PC-3 (cell line): Measurements from ENCODE around the gene LRBA. TPM values are rescaled to one million over a fixed set of nuclear protein-coding genes. Genes with fewer than 3 reads are reported as not detected.

Experiments
- ATAC-seq: fragments of 200-7000 bp; cut with Tn5 transposase; 2 replicates; pipeline ENCODE4 v1.9.1; 2020; ENCODE audit warnings: mild to moderate bottlenecking, moderate library complexity
- BruUV-seq: library from RNA; stranded (reverse); fragments of 400-500 nt; replicated peaks from 2 replicates; lab custom pipeline; 2021; lab: Mats Ljungman, UMichigan
- CTCF ChIA-PET: fragments of 300-600 bp; sonication (Branson Sonifier 250); formaldehyde crosslinking; loops from one replicate; lab custom pipeline; 2022; ENCODE audit warnings: antibody characterized with exemption; lab: Charles Lee
- POLR2A ChIA-PET: fragments of 300-600 bp; sonication (Branson Sonifier 250); formaldehyde crosslinking; loops from one replicate; lab custom pipeline; 2022; ENCODE audit warnings: antibody characterized with exemption; ENCODE audit not compliant: unreplicated experiment; lab: Charles Lee
- DNase-seq: peaks from one replicate; pipeline ENCODE4 v3.0.0-alpha.2; 2015
- H2AFZ ChIP-seq: fragments of 300-600 bp; sonication (generic); 2 replicates; pipeline ENCODE4 v1.6.0; 2016; ENCODE audit warnings: antibody characterized with exemption, low read length
- H3F3A ChIP-seq: fragments of 300-600 bp; sonication (generic); one replicate; pipeline ENCODE4 v1.6.0; 2017; ENCODE audit warnings: antibody characterized with exemption, low read length, control low read depth, mild to moderate bottlenecking; ENCODE audit not compliant: unreplicated experiment
- H3K27ac ChIP-seq: fragments of 300-600 bp; sonication (generic); 2 replicates; pipeline ENCODE4 v1.5.1; 2016; ENCODE audit warnings: mild to moderate bottlenecking, low read length
- H3K27me3 ChIP-seq: fragments of 300-600 bp; sonication (generic); 2 replicates; pipeline ENCODE4 v1.6.1; 2016; ENCODE audit warnings: low read length, mixed read lengths
- H3K36me3 ChIP-seq: fragments of 300-600 bp; sonication (generic); 2 replicates; pipeline ENCODE4 v1.6.1; 2016; ENCODE audit warnings: low read depth, mixed run types, low read length, mixed read lengths
- H3K4me1 ChIP-seq: fragments of 300-600 bp; sonication (generic); 2 replicates; pipeline ENCODE4 v1.5.1; 2016; ENCODE audit warnings: low read length; ENCODE audit not compliant: insufficient read depth
- H3K4me2 ChIP-seq: fragments of 300-600 bp; sonication (generic); 2 replicates; pipeline ENCODE4 v1.6.0; 2016; ENCODE audit warnings: low read length
- H3K4me3 ChIP-seq: fragments of 300-600 bp; sonication (generic); 2 replicates; pipeline ENCODE4 v1.5.1; 2016; ENCODE audit warnings: mild to moderate bottlenecking, low read length, mixed read lengths
- H3K79me2 ChIP-seq: fragments of 300-600 bp; sonication (generic); 2 replicates; pipeline ENCODE4 v1.6.1; 2017; ENCODE audit warnings: low read length, mixed read lengths
- H3K9ac ChIP-seq: fragments of 300-600 bp; sonication (generic); 2 replicates; pipeline ENCODE4 v1.6.0; 2016; ENCODE audit warnings: mild to moderate bottlenecking, low read length
- H3K9me2 ChIP-seq: fragments of 300-600 bp; sonication (generic); replicated peaks from 2 replicates; pipeline ENCODE4 v1.6.1; 2016; ENCODE audit warnings: mixed run types, low read length, mixed read lengths
- H3K9me3 ChIP-seq: fragments of 300-600 bp; sonication (generic); 2 replicates; pipeline ENCODE4 v1.6.1; 2016; ENCODE audit warnings: low read length, mixed read lengths
- H4K20me1 ChIP-seq: fragments of 300-600 bp; sonication (generic); 2 replicates; pipeline ENCODE4 v1.6.1; 2016; ENCODE audit warnings: low read length, mixed read lengths
- EZH2 ChIP-seq: fragments of 300-600 bp; sonication (generic); IDR thresholded peaks from one replicate; pipeline ENCODE4 v1.6.1; 2017; ENCODE audit warnings: antibody characterized with exemption, mild to moderate bottlenecking, low read length; ENCODE audit not compliant: unreplicated experiment
- EZH2phosphoT487 ChIP-seq: fragments of 300-600 bp; sonication (generic); IDR thresholded peaks from 2 replicates; pipeline ENCODE4 v1.6.1; 2018; ENCODE audit warnings: mild to moderate bottlenecking, antibody characterized with exemption, low read length, borderline replicate concordance
- intact Hi-C: fragments of 100-400 bp; cut with micrococcal nuclease; formaldehyde crosslinking; loops from 2 replicates; pipeline ENCODE4 v1.9.0; 2023
- total RNA-seq: library from RNA; depleted of rRNA; stranded (reverse); fragments of >200 nt; gene quantifications from 2 replicates; pipeline ENCODE4 v1.2.3, GENCODE V29; 2014
- TF ChIP-seq, protein P1 (sequence below): fragments of 300-600 bp; sonication (generic); conservative IDR thresholded peaks from 2 replicates; pipeline ENCODE4 v1.5.1; 2017; ENCODE audit warnings: antibody characterized with exemption, low read depth, mild to moderate bottlenecking, low read length

The LRBA gene
- total RNA-seq, 1 experiment from 2014 or later = 40.8 TPM

- no peaks in the 10 kb centered on the region for H3K9me2 ChIP-seq
- no peak for ATAC-seq
- H4K20me1 ChIP-seq = no peaks in the 10 kb centered on the region
- no peak for TF ChIP-seq EZH2
- TF ChIP-seq, protein P1, sequence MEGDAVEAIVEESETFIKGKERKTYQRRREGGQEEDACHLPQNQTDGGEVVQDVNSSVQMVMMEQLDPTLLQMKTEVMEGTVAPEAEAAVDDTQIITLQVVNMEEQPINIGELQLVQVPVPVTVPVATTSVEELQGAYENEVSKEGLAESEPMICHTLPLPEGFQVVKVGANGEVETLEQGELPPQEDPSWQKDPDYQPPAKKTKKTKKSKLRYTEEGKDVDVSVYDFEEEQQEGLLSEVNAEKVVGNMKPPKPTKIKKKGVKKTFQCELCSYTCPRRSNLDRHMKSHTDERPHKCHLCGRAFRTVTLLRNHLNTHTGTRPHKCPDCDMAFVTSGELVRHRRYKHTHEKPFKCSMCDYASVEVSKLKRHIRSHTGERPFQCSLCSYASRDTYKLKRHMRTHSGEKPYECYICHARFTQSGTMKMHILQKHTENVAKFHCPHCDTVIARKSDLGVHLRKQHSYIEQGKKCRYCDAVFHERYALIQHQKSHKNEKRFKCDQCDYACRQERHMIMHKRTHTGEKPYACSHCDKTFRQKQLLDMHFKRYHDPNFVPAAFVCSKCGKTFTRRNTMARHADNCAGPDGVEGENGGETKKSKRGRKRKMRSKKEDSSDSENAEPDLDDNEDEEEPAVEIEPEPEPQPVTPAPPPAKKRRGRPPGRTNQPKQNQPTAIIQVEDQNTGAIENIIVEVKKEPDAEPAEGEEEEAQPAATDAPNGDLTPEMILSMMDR = no peak
- no peak for TF ChIP-seq EZH2phosphoT487
- H3K9ac ChIP-seq = no peak overlapping the region
- no peak overlapping the region for H3K4me2 ChIP-seq
- no peaks in the 10 kb centered on the region for H3F3A ChIP-seq
- H3K4me3 ChIP-seq = no peak overlapping the region
- intact Hi-C loops = no loop called here
- H2AFZ ChIP-seq = no peak overlapping the region
- no peak for DNase-seq
- H3K79me2 ChIP-seq = 0 out of 2 replicates have a peak, but pooled peaks cover 3% of the 10 kb centered on the region
- no peak overlapping the region for H3K27ac ChIP-seq
- H3K27me3 ChIP-seq = no peaks in the 10 kb centered on the region
- ChIA-PET POLR2A (no interaction called here), CTCF (no interaction called here)
- H3K9me3 ChIP-seq = no peaks in the 10 kb centered on the region
- 0 out of 2 replicates have a peak, but pooled peaks cover 5% of the 10 kb centered on the region for H3K36me3 ChIP-seq
- no peaks in the 10 kb centered on the region for H3K4me1 ChIP-seq
- no TSS peak for BruUV-seq
Measured at GRCh38 chr4:150874338-150875226, 140.5 kb downstream of the LRBA start.

DNA sequence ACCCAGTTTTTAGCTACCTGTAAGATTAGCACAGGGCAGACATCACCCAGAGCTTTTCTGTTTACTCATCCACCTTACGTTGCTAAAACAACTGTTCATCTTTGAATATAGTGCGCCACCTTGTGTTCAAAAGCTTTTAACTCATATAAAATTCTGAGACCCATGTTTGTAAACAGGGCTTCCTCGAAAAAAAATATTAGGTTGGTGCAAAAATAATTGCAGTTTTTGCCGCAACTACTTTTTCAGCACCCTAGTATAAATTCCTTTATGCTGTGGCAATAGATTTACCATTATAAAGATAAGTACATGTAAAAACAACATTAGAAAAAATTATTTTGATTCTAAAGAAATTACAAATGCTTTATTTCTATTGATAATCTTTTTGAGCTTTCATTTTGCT is 147.9 kb downstream of the LRBA start:
- POLR2A ChIA-PET = interaction anchor here (0.7 kb wide), 1 partner anchor 1691 kb away, joined by 11 read pairs; no protein-coding TSS in a partner anchor
- Histone ChIP-seq H3K4me1 (no peaks in the 10 kb centered on the region), H3K36me3 (no peaks in the 10 kb centered on the region), H3F3A (no peaks in the 10 kb centered on the region), H3K4me2 (no peak overlapping the region), H2AFZ (no peak overlapping the region), H3K9ac (no peak overlapping the region), H3K4me3 (no peak overlapping the region), H3K27ac (no peak overlapping the region), H3K9me3 (no peaks in the 10 kb centered on the region), H4K20me1 (no peaks in the 10 kb centered on the region), H3K27me3 (no peaks in the 10 kb centered on the region), H3K79me2 (no peaks in the 10 kb centered on the region), H3K9me2 (no peaks in the 10 kb centered on the region)
- intact Hi-C loops = loop anchor here (2.0 to 10.0 kb wide), 3 partner anchors 52 to 870 kb away; no protein-coding TSS in a partner anchor
- DNase-seq (peak; percentile 88), ATAC-seq (peak; percentile 57)
- no TSS peak for BruUV-seq
- CTCF ChIA-PET = interaction anchor here (0.6 to 0.8 kb wide), 7 partner anchors 13 to 1171 kb away, joined by 3 to 8 read pairs (median 6); no protein-coding TSS in a partner anchor
- TF ChIP-seq, protein P1 = peak; percentile 66
- TF ChIP-seq EZH2phosphoT487 = no peak
- no peak for TF ChIP-seq EZH2
